HUDEP-2 (cell line): Measurements from ENCODE around the gene MEAF6.
"Not testable (repeated sequence)": the region's sequence is repeated elsewhere in the genome, so short reads cannot be mapped to it uniquely, and the experiment has no call there.

Source experiments
- DNase-seq, 76 experiments: peaks; one replicate each; lab custom pipeline; 2025; ENCODE audit not compliant: unreplicated experiment in 76 of 76; lab: John Stamatoyannopoulos, UW

MEAF6 gene

GRCh38 chr1:37532418-37533156 is 18.0 kb upstream of the MEAF6 start:
- DNase-seq = not testable (repeated sequence)

GRCh38 chr1:37529888-37530287 is 15.3 kb upstream of the MEAF6 start:
- not testable (repeated sequence) for DNase-seq

GRCh38 chr1:37519613-37520012 is 5.0 kb upstream of the MEAF6 start:
- DNase-seq = no peak

GRCh38 chr1:37518929-37519328 is 4.4 kb upstream of the MEAF6 start:
- not testable (repeated sequence) for DNase-seq

DNA sequence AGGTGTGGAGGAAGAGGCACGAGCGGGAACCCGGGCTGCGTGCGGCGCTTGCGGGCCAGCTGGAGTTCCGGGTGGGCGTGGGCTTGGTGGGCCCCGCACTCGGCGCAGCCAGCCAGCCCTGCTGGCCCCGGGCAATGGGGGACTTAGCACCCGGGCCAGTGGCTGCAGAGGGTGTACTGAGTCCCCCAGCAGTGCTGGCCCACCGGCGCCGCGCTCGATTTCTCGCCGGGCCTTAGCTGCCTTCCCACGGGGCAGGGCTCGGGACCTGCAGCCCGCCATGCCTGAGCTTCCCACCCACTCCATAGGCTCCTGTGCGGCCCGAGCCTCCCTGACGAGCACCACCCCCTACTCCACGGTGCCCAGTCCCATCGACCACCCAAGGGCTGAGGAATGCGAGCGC is 3.7 kb upstream of the MEAF6 start:
- not testable (repeated sequence) for DNase-seq

DNA sequence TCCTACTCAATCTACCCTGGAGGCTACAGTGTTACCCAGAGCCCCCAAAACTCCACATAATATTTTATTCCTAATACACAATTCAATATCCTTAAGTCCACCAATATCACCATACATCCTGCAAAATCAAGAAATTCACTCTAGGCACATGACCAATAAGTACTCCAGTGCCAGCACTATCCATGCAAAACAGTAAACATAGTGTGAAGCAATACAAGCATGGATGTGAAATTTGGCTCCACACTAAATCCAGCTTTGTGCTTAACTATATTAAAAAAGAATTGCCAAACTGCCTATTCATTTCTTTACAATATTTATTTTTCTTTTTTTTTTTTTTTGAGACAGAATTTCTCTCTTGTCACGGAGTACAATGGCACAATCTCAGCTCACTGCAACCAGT is 3.0 kb upstream of the MEAF6 start:
- DNase-seq = no peak

GRCh38 chr1:37515185-37516034 is 844 bp upstream of the MEAF6 start:
- DNase-seq = peak in 3 of 76 experiments; percentile 40 to 44 (median 41)

DNA sequence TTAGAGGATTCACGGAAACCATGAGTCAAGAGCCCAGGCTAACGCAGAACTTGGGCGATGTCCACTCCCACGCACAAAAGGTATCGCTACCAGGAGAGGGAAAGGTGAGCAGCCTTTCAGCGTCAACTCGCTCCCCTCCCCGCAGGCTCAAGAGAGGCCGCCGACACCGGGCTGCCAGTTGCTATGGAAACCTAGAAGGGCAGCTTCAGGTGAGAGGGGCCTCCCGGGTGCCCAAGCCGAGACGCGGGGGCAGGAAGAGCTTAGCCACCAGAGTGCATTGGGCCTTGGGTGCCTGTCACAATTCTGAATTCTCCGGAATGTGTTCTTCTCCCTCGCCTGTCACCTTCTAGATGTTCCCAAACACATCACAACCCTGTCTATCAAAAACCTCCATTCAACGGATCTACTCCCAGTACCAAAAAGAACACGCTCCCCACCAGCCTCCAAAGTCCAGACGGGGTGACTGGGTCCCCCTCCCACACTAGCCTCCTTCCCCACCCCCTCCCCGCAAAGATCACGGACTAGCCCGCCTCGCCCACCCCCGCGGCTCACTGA is 694 bp downstream of the MEAF6 start:
- peak in 16 of 76 experiments; percentile 2 to 36 (median 12) for DNase-seq

DNA sequence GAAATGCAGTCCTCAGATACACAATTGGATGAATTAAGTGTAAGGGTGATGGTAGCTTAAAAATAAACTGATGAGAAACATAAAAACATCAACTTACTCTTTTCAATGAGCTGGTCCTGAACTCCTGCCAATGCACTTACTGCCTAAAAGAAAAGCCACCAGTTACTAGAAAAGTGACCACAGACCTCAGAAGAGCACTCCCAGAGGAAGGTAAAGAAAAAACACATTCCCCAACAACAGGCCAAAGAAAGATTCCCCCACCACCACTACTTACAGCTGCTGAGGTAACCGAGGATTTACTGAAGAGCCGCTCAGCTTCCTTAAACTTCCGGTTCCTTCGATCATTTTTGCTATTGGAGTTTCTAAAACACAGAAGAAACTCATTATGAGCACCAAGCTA is 5.4 kb downstream of the MEAF6 start:
- peak in 13 of 76 experiments; percentile 1 to 29 (median 12) for DNase-seq

- no peak for DNase-seq
Observed at GRCh38 chr1:37506740-37507139, 7.8 kb downstream of the MEAF6 start.

DNA sequence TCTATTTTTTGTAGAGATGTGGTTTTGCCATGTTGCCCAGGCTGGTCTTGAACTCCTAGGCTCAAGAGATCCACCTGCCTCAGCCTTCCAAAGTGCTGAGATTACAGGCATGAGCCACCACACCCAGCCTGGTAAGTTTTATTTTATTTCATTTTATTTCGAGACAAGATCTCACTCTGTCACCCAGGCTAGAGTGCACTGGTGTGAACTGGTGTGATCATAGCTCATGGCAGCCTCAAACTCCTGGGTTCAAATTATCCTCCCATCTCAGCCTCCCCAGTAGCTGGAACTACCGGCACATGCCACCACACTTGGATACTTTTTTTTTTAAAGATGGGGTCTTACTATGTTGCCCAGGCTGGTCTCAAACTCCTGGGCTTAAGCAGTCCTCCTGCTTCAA is 11.8 kb downstream of the MEAF6 start:
- DNase-seq = not testable (repeated sequence)

DNA sequence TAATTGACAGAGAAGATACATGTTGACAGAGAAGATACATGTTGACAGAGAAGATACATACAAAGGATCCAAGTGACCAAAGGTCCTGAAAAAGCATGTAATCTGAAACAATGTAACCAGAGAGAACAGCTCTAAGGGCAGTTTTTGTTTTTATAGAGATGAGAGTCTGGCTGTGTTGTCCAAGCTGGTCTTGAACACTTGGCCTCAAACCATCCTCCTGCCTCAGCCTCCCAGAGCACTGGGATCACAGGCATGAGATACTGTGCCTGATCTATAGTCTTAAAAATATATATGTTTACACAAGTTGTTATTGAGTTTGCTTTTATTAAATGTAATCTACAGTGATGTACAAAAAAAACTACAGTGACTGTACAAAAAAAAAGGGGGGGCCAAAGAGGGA is 12.5 kb downstream of the MEAF6 start:
- no peak for DNase-seq

DNA sequence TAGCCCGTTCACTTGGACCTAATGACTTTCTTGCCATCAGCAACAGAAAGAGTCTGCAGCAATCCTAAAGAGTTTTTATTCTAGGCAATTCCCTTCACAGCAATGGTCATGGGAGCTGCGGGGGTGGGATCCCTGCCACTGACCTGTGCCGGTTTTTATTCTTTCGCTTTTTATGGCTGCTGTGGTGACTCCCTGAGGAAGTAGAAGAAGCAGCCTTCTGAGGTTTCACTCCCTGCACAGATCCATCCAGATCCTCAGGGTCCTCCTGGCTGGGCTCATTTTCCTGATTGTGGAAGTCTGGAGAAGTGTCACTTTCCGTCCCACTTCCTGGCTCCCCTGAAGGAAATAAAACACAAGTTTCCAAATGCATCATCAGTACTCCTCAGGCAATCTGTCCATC is 12.9 kb downstream of the MEAF6 start:
- DNase-seq = no peak

DNA sequence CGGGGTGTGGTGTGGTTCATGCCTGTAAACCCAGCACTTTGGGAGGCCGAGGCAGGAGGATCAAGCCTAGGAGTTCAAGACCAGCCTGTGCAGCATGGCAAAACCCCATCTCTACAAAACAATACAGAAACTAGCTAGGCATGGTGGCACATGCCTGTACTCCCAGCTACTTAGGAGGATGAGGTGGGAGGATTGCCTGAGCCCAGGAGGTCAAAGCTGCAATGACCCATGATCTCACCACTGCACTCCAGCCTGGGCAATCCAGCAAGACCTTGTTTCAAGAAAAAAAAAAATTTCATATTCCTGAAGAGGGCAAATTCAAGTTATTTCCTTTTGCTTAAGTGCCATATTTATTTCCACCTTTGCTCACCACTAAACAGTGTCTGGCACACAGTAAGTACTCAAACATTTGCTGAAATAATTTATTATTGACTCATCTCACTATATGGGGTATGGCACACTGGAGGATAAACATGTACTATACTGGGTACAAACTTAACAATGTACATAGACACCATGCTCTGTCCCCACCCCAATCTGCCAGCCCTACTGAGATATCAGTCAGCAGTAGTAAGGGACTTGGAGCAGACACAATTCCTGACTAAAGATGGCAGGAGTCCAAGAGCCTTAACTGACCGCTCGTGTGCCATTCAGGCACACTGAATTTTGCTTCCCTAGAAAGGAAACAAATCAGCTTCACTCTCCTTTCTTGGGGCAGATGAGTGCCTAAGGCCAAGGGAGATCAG is 15.5 kb downstream of the MEAF6 start:
- peak in 64 of 76 experiments; percentile 13 to 79 (median 50) for DNase-seq

DNA sequence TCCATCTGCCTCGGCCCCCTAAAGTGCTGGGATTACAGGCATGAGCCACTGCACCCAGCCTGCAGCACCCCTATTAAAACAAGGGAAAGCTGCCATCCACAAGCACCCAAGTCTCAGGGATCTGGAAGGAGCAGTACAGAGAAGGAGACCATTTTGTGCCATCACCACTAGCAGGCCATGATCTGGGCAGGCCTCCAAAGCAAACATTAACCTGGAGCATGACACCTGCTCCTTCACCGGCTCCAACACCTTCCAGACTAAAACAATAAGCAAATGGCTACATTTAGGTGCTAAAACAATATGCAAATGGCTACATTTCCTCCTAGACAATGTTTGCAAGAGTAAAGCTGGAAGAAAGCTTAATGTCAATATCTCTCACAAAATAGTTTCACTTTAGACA is 16.7 kb downstream of the MEAF6 start:
- no peak for DNase-seq

DNA sequence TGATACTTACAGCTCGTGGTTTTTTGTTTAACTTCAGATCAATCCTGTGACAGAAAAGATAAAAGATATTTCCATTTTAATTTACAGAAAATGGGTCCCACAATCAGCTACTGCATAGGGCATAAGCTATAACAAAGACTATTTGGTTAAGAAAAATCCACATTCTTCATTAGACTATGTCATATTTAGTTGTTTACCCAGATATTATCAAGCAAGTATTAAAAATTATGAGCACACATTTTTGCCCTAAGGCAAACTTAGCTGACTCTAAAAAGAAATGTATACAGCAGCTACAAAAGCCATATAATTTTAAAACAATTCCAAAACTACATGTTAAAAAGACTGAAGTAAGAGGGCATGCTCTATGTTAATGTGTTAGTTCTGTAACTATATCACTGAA is 18.7 kb downstream of the MEAF6 start:
- DNase-seq = peak in 1 of 76 experiments; percentile 7

DNA sequence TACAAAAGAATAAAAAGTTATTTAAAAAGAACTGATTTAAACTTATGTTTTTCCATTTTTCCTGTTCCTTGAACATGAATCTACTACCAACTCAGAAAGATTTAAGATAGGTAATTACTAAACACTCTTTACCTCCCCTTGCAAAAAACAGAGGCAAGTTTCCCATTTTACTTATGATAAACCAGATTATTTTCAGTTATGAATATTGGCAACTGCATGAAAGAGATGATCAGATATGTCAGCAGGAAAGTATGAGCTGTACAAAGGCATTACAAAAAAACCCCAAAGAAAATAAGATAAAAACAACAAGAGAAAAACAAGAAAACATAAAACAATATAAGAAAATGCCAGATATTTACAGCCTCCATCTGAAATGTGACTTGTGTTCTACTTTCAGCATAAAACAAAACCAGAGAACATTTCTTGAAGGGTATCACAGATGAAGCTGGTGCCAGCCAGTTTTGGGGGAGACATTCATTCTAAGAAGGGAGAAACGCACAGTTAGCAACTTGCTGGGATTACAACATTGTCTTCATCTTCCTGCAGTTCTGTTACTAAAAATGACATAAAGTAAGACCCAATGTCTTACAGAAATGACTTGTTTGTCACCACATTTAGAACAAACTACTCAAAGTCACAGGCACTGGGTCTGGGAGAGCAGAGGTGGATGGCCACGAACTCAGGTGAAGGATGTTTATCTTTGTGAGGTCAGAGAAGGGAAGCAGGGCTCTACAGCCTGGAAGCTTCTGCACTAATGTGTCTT is 21.0 kb downstream of the MEAF6 start:
- peak in 1 of 76 experiments; percentile 8 for DNase-seq

DNA sequence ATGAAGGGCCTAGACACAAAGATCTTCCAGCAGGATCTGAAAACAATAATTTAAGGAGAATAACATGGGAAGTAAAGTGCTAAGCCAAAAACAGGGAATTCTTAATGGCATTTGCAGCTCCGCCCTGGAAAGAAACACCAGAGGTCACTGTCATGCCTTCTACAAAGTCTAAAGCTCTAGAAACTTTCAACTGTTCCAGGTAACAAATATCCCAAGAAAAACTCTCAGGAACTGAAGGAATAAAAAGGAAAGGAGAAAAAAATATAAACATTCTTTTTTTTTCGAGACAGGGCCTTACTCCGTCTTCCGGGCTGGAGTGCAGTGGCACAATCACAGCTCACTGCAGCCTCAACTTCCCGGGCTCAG is 27.0 kb downstream of the MEAF6 start:
- DNase-seq = no peak

- DNase-seq = peak in 60 of 76 experiments; percentile 4 to 77 (median 55)
Observed at GRCh38 chr1:37486680-37487618, 27.6 kb downstream of the MEAF6 start.
